CD4-positive, CD25-positive, alpha-beta regulatory T cell (primary cell): ENCODE data around the gene PLA2G2C. TPM values are rescaled to one million over a fixed set of nuclear protein-coding genes. Genes with fewer than 3 reads are reported as not detected.

Experiments used
- ATAC-seq, 2 donors: fragments of 150-1000 bp; cut with Tn5 transposase; one replicate each; pipeline ENCODE4 v1.10.0; 2021; ENCODE audit warnings: low read depth in 2 of 2, moderate number of reproducible peaks in 2 of 2, moderate library complexity in 1 of 2
- DNase-seq, 3 donors: peaks; one replicate each; pipeline versions ENCODE4 v3.0.0 to v3.0.0-alpha.2; 2012 to 2022; ENCODE audit warnings: mixed read lengths in 1 of 3
- H3K27ac ChIP-seq: one replicate; pipeline ENCODE4 v1.7.0; 2013; ENCODE audit warnings: mild to moderate bottlenecking, low read length; ENCODE audit not compliant: insufficient read depth, poor library complexity, severe bottlenecking
- H3K27me3 ChIP-seq: one replicate; pipeline ENCODE4 v1.7.0; 2013; ENCODE audit warnings: low read length; ENCODE audit not compliant: control insufficient read depth, insufficient read depth
- H3K36me3 ChIP-seq: one replicate; pipeline ENCODE4 v1.7.0; 2013; ENCODE audit warnings: mild to moderate bottlenecking, low read length, moderate library complexity; ENCODE audit not compliant: control insufficient read depth, insufficient read depth
- H3K4me1 ChIP-seq: 2 replicates; pipeline ENCODE4 v1.7.0; 2013; ENCODE audit warnings: mild to moderate bottlenecking, low read length; ENCODE audit not compliant: insufficient read depth, control insufficient read depth, poor library complexity, severe bottlenecking
- H3K4me3 ChIP-seq: one replicate; pipeline ENCODE4 v1.7.0; 2013; ENCODE audit warnings: low read depth, mild to moderate bottlenecking, low read length, moderate library complexity
- H3K9me3 ChIP-seq, 2 experiments: 1 replicate in 1 of 2; 2 replicates in 1 of 2; pipeline ENCODE4 v1.7.0; 2013; ENCODE audit warnings: low read length in 2 of 2, mild to moderate bottlenecking in 1 of 2, moderate library complexity in 1 of 2; ENCODE audit not compliant: control insufficient read depth in 2 of 2
- H3K27ac Mint-ChIP-seq, 3 donors: one replicate each; pipeline ENCODE4 v1.8.0; 2020 to 2022; ENCODE audit warnings: mild to moderate bottlenecking in 3 of 3, mixed read lengths in 3 of 3, moderate library complexity in 2 of 3
- H3K27me3 Mint-ChIP-seq: one replicate; pipeline ENCODE4 v1.8.0; 2022; ENCODE audit warnings: mild to moderate bottlenecking, mixed read lengths
- H3K36me3 Mint-ChIP-seq: one replicate; pipeline ENCODE4 v1.8.0; 2020; ENCODE audit warnings: mixed read lengths
- H3K4me1 Mint-ChIP-seq, 4 donors: one replicate each; pipeline ENCODE4 v1.8.0; 2020 to 2022; ENCODE audit warnings: mixed read lengths in 4 of 4, mild to moderate bottlenecking in 1 of 4
- H3K4me3 Mint-ChIP-seq, 4 donors: one replicate each; pipeline ENCODE4 v1.8.0; 2020 to 2022; ENCODE audit warnings: mild to moderate bottlenecking in 4 of 4, mixed read lengths in 4 of 4, moderate library complexity in 3 of 4
- H3K9me3 Mint-ChIP-seq, 7 donors: one replicate each; pipeline ENCODE4 v1.8.0; 2020 to 2022; ENCODE audit warnings: mixed read lengths in 7 of 7, mild to moderate bottlenecking in 3 of 7, moderate library complexity in 2 of 7
- polyA plus RNA-seq, 4 donors: library from polyadenylated mRNA; unstranded; fragments of 300-500 nt; fragmentation: Illumina TruSeq; gene quantifications; one replicate each; pipeline ENCODE4 v1.2.3, GENCODE V29; 2021
- total RNA-seq: library from RNA; stranded (reverse); gene quantifications from one replicate; pipeline ENCODE4 v1.2.3, GENCODE V29; 2022

PLA2G2C gene
- total and polyA plus RNA-seq, 5 donors from 2014 or later, result not detected

DNA sequence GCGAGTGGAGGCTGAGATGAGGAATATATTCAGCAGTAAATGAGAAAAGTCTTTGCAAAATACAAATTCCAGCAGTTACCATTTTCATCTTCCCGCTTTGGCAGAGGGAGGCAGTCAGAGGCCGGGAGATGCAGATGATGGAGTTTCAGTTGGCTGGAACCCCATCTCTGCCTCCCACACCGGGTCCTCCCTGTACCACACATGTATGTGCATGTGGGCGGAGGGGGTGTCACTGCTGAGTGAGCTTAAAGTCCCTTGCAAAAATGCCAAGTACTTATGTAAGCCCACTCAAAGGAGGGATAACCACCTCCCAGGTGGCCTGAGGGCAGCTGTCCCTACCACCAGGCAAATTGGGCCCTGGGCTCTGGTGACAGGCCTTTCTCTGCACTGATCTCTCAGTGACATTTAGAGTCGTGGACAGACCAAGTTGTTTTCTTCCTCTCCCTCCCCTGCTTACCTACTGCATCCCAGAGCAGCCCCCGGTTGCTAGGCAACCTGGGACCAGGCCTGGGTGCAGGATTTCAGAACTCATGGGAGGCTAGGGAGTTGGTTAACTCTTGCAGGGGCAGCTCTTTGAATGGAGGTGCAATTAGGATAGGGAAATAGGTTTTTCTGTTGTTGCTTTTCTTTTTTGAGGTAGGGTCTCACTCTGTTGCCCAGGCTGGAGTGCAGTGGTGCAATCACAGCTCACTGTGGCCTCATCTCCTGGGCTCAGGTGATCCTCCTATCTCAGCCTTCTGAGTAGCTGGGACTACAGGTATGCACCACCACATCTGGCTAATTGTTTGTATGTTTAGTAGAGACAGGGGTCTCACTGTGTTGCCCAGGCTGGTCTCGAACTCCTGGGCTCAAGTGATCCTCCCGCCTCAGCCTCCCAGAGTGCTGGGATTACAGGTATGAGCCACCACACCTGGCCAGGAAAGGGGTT, 17.5 kb downstream of the PLA2G2C start:
- H3K9me3 ChIP-seq, result peaks cover 0 to 14% of the 10 kb centered on the region in 2 experiments
- no peaks in the 10 kb centered on the region for H3K4me1 ChIP-seq
- Mint-ChIP-seq H3K27me3 (peaks cover 5% of the 10 kb centered on the region), H3K27ac (no peak overlapping the region), H3K4me1 (peaks cover 0 to 7% (median 1%) of the 10 kb centered on the region in 4 donors), H3K4me3 (no peak overlapping the region), H3K36me3 (peaks cover 3% of the 10 kb centered on the region), H3K9me3 (peaks cover 3 to 17% (median 5%) of the 10 kb centered on the region in 7 donors)
- H3K27ac ChIP-seq, result no peak overlapping the region
- H3K36me3 ChIP-seq, result no peaks in the 10 kb centered on the region
- ATAC-seq (no peak), DNase-seq (no peak)
- H3K4me3 ChIP-seq, result no peak overlapping the region
- no peaks in the 10 kb centered on the region for H3K27me3 ChIP-seq

DNA sequence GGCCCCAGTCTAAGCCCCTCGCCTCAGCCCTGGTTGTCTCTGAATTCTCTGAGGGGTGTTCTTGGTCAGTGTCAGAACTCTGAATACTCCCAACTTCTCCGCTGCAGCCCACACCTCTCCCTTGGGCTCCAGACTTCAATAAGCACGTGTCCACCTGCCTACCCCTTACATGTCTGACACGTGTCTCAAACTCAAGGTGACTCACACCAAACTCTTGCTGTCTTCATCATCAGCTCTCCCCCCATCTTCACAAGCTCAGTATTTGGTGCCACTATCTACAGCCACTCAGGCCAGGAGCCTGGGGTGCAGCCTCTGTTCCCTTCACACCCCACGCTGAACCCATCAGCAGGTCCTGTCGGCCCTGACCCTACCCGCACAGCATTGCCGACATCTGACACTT, 19.2 kb downstream of the PLA2G2C start:
- H3K9me3 ChIP-seq, result peaks cover 0 to 14% of the 10 kb centered on the region in 2 experiments
- Mint-ChIP-seq H3K9me3 (peaks cover 3 to 32% (median 8%) of the 10 kb centered on the region in 7 donors), H3K36me3 (peaks cover 6% of the 10 kb centered on the region), H3K27ac (no peak overlapping the region), H3K4me1 (peaks cover 0 to 6% (median 1%) of the 10 kb centered on the region in 4 donors), H3K27me3 (peaks cover 5% of the 10 kb centered on the region), H3K4me3 (no peak overlapping the region)
- DNase-seq (no peak), ATAC-seq (no peak)
- no peaks in the 10 kb centered on the region for H3K36me3 ChIP-seq
- H3K4me1 ChIP-seq, result no peaks in the 10 kb centered on the region
- H3K27ac ChIP-seq, result no peak overlapping the region
- no peak overlapping the region for H3K4me3 ChIP-seq
- no peaks in the 10 kb centered on the region for H3K27me3 ChIP-seq

DNA sequence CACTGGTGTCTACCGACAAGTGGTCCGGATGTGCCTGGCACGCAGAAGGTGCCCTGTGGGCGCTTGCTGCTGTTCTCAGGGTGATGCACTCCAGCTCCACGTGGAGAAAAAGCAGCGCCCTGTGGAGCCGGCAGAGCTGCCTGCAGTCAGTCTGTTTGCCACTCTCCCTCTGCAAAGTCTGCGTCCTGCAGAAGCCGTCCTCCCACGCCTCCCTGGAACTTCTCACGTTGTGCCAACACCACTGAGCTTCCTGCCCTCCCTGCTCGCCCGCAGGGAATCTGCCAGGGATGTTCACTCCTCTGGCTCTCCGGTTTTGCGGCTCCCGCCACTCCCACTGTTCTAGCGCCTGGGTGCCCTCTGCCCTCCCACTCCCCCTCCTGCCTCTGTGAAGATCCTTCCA, 20.3 kb downstream of the PLA2G2C start:
- Mint-ChIP-seq H3K9me3 (peaks cover 4 to 43% (median 11%) of the 10 kb centered on the region in 7 donors), H3K27me3 (peaks cover 5% of the 10 kb centered on the region), H3K4me3 (no peak overlapping the region), H3K4me1 (peaks cover 0 to 3% (median 0%) of the 10 kb centered on the region in 4 donors), H3K36me3 (peaks cover 6% of the 10 kb centered on the region), H3K27ac (no peak overlapping the region)
- ATAC-seq (no peak), DNase-seq (no peak)
- H3K27me3 ChIP-seq, result no peaks in the 10 kb centered on the region
- H3K9me3 ChIP-seq, result peaks cover 0 to 21% of the 10 kb centered on the region in 2 experiments
- H3K36me3 ChIP-seq, result no peaks in the 10 kb centered on the region
- no peak overlapping the region for H3K4me3 ChIP-seq
- no peak overlapping the region for H3K27ac ChIP-seq
- no peaks in the 10 kb centered on the region for H3K4me1 ChIP-seq

DNA sequence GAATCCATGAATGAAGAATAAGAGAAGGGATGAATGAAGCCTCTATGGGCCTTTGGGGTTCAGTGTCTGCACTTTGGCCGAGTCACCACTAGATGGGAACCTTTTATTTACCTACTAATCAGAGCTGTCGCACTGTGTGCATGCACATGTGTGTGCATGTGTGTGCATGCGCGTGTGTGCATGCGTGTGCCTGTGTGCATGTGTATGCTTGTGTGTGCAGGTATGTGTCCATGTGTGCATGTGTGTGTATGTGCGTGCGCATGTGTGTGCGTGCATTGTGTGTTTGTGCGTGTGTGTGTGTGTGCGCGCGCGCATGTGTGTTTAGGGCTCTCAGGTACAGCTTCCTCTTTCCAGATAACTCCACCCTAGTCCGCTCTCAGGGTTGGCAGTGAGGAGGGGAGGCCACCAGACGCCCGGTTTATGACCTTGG, 20.8 kb downstream of the PLA2G2C start:
- peaks cover 4 to 47% (median 11%) of the 10 kb centered on the region in 7 donors for H3K9me3 Mint-ChIP-seq
- no peak overlapping the region for H3K4me3 ChIP-seq
- no peaks in the 10 kb centered on the region for H3K27me3 ChIP-seq
- H3K27me3 Mint-ChIP-seq, result peaks cover 5% of the 10 kb centered on the region
- no peak overlapping the region for H3K27ac Mint-ChIP-seq
- H3K36me3 Mint-ChIP-seq, result peaks cover 6% of the 10 kb centered on the region
- no peak overlapping the region for H3K27ac ChIP-seq
- ATAC-seq (no peak), DNase-seq (peak in 1 of 3 donors; percentile 34)
- H3K4me1 Mint-ChIP-seq, result peaks cover 0 to 3% (median 0%) of the 10 kb centered on the region in 4 donors
- no peaks in the 10 kb centered on the region for H3K4me1 ChIP-seq
- no peak overlapping the region for H3K4me3 Mint-ChIP-seq
- peaks cover 1 to 26% of the 10 kb centered on the region in 2 experiments for H3K9me3 ChIP-seq
- no peaks in the 10 kb centered on the region for H3K36me3 ChIP-seq

DNA sequence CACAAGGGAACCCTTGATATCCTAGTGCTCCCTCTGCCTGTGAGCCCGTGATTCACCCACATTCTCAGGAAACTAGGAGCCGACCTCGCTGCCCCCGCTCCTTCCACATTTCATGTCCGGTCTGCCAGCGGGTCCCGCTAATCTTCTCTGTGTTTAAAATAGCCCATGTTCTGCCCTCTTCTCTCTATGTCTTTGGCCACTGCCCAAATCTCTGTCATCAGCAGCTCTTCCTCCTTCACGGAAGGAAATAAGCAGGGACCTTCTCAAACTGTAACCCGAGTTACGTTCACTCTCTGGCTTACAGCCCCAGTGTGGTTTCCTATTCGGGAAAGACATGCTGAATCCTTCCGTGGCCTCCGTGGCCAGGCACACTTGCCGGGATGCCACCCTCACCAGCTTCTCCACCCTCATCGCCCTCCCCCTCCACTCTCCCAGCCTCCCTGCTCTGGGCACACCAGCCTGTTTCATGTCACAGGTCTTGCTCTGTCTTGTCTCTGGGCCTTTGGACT, 21.6 kb downstream of the PLA2G2C start:
- H3K27me3 ChIP-seq, result no peaks in the 10 kb centered on the region
- H3K9me3 ChIP-seq, result peaks cover 8 to 34% of the 10 kb centered on the region in 2 experiments
- peaks cover 5% of the 10 kb centered on the region for H3K27me3 Mint-ChIP-seq
- DNase-seq (no peak), ATAC-seq (no peak)
- H3K27ac Mint-ChIP-seq, result no peak overlapping the region
- H3K4me3 Mint-ChIP-seq, result no peak overlapping the region
- no peak overlapping the region for H3K27ac ChIP-seq
- no peak overlapping the region for H3K4me3 ChIP-seq
- no peaks in the 10 kb centered on the region for H3K4me1 ChIP-seq
- H3K36me3 ChIP-seq, result no peaks in the 10 kb centered on the region
- H3K9me3 Mint-ChIP-seq, result peaks cover 4 to 55% (median 11%) of the 10 kb centered on the region in 7 donors
- H3K36me3 Mint-ChIP-seq, result peaks cover 6% of the 10 kb centered on the region
- H3K4me1 Mint-ChIP-seq, result no peaks in the 10 kb centered on the region

DNA sequence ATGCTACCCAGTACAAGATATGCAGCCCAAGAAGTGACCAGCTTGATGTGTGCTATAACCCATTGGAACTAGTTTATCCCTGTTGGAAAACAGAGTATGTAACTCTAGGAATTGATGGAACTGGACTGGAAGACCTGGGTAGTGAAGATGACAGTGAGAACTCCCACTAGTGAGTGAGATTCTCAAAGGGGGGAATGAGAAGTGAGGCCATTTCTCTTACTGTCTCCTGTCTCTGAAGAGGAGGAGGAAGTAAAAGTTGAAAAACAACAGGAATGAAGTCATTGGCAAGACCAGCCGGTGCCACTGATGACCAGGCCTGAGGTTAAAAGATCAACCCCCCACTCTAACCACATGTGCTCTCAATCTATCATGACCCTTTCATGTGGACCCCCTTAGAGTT, 26.3 kb downstream of the PLA2G2C start:
- no peaks in the 10 kb centered on the region for H3K36me3 ChIP-seq
- no peak for ATAC-seq
- H3K9me3 Mint-ChIP-seq, result peaks cover under 1 to 61% (median 16%) of the 10 kb centered on the region in 7 donors
- H3K27ac ChIP-seq, result no peak overlapping the region
- H3K4me3 ChIP-seq, result no peak overlapping the region
- H3K27ac Mint-ChIP-seq, result peak overlapping the region in 1 of 3 donors; percentile 48
- H3K4me1 ChIP-seq, result no peaks in the 10 kb centered on the region
- DNase-seq, result no peak
- H3K4me1 Mint-ChIP-seq, result peaks cover 0 to under 1% (median 0%) of the 10 kb centered on the region in 4 donors
- H3K36me3 Mint-ChIP-seq, result peaks cover 4% of the 10 kb centered on the region
- H3K4me3 Mint-ChIP-seq, result no peak overlapping the region
- H3K9me3 ChIP-seq, result peaks cover 15 to 49% of the 10 kb centered on the region in 2 experiments
- H3K27me3 ChIP-seq, result no peaks in the 10 kb centered on the region
- H3K27me3 Mint-ChIP-seq, result peaks cover 2% of the 10 kb centered on the region

DNA sequence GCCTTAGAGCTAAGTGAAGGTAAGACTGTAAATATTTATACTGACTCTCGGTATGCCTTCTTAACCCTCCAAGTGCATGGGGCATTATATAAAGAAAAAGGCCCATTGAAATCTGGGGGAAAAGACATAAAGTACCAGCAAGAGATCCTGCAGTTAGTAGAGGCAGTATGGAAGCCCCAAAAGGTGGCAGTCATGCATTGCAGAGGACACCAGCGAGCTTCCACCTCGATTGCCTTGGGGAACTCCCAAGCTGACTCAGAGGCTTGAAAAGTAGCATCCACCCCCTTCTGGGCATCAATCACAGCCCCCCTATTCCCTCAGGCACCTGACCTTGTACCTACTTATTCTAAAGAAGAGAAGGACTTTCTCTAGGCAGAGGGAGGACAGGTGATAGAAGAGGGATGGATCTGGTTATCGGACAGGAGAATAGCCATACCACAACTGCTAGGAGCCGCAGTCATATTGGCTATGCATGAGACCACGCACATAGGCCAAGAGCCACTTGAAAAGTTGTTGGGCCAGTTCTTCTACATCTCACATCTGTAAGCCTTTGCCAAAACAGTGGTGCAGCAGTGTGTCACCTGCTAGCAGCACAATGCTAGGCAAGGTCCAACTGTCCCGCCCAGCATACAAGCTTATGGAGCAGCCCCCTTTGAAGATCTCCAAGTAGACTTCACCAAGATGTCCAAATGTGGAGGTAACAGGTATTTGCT, 27.8 kb downstream of the PLA2G2C start:
- H3K4me3 ChIP-seq, result no peak overlapping the region
- H3K4me1 ChIP-seq, result peaks cover 3% of the 10 kb centered on the region
- H3K36me3 ChIP-seq, result no peaks in the 10 kb centered on the region
- Mint-ChIP-seq H3K9me3 (peaks cover 0 to 52% (median 11%) of the 10 kb centered on the region in 7 donors), H3K27ac (no peak overlapping the region), H3K4me1 (peaks cover 0 to 12% (median 5%) of the 10 kb centered on the region in 4 donors), H3K4me3 (peak overlapping the region in 1 of 4 donors; percentile 40), H3K36me3 (peaks cover 3% of the 10 kb centered on the region), H3K27me3 (no peaks in the 10 kb centered on the region)
- H3K27ac ChIP-seq, result no peak overlapping the region
- H3K9me3 ChIP-seq, result peaks cover 15 to 39% of the 10 kb centered on the region in 2 experiments
- H3K27me3 ChIP-seq, result no peaks in the 10 kb centered on the region
- DNase-seq (no peak), ATAC-seq (no peak)
